ENCODE results near the gene SHE.
A peak's percentile ranks its signal among the peaks of the same experiment; 100 is the strongest.

DNA sequence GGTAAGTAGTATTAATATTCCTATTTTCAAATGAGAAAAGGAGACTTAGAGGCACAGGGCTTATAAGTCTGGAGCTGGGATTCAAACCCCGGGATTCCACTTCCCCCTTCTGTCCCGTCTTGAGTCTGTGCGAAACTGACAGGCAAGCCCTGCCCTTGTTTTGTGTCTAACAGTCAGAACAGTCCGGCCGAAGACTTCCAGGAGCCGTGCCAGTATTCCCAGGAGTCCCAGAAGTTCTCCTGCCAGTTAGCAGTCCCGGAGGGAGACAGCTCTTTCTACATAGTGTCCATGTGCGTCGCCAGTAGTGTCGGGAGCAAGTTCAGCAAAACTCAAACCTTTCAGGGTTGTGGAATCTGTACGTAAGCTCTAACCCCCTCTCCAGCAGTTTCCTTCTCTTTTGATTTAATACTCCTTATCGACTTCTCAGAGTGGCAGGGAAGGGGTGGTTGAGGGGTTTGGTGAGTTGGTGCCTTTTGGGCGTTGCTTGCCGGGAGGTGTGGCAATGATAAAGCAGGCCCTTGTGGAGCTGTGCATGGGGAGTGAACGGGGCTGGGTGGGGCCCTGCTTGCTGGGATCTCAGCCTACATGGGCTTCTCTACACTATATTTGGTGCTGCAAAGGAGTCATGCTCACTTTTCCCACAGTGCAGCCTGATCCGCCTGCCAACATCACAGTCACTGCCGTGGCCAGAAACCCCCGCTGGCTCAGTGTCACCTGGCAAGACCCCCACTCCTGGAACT, 67.7 kb downstream of the SHE start:
- TF ChIP-seq, protein P1, sequence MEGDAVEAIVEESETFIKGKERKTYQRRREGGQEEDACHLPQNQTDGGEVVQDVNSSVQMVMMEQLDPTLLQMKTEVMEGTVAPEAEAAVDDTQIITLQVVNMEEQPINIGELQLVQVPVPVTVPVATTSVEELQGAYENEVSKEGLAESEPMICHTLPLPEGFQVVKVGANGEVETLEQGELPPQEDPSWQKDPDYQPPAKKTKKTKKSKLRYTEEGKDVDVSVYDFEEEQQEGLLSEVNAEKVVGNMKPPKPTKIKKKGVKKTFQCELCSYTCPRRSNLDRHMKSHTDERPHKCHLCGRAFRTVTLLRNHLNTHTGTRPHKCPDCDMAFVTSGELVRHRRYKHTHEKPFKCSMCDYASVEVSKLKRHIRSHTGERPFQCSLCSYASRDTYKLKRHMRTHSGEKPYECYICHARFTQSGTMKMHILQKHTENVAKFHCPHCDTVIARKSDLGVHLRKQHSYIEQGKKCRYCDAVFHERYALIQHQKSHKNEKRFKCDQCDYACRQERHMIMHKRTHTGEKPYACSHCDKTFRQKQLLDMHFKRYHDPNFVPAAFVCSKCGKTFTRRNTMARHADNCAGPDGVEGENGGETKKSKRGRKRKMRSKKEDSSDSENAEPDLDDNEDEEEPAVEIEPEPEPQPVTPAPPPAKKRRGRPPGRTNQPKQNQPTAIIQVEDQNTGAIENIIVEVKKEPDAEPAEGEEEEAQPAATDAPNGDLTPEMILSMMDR (IDR thresholded peaks at IDR 0.05), result no peak
- TF ChIP-seq POLR2AphosphoS5 (IDR thresholded peaks at IDR 0.05), result peak in 2 of 3 donors; percentile 23 to 68
- TF ChIP-seq POLR2A (IDR thresholded peaks at IDR 0.05), result no peak
